HEK293 (cell line): ENCODE data around the gene SOX30.

Experiments used
- CTCF ChIA-PET: fragments of 350-600 bp; formaldehyde crosslinking; extraction: SDS; loops from one replicate; lab custom pipeline; 2021; ENCODE audit warnings: antibody characterized with exemption; lab: Yijun Ruan, JAX
- POLR2A ChIA-PET: fragments of 300-600 bp; formaldehyde crosslinking; extraction: SDS; loops from one replicate; lab custom pipeline; 2020; ENCODE audit warnings: antibody characterized with exemption, inconsistent platforms; lab: Yijun Ruan, JAX
- H3K27ac ChIP-seq: fragments of 200-500 bp; sonication (Bioruptor generic); 2 replicates; pipeline ENCODE4 v1.5.1; 2014; ENCODE audit warnings: low read depth, low read length, control low read depth, inconsistent platforms; ENCODE audit errors: extremely low read depth
- H3K36me3 ChIP-seq, 2 experiments: fragments of 200-500 bp in 1 of 2; sonication (Bioruptor generic) in 1 of 2; 1 replicate in 1 of 2; 2 replicates in 1 of 2; pipeline ENCODE4 v1.5.1; 2014 to 2017; ENCODE audit warnings: inconsistent platforms in 2 of 2, low read length in 2 of 2; ENCODE audit not compliant: control insufficient read depth in 2 of 2, insufficient read depth in 1 of 2
- H3K4me1 ChIP-seq: fragments of 200-500 bp; sonication (Bioruptor generic); 2 replicates; pipeline ENCODE4 v1.5.1; 2014; ENCODE audit warnings: mild to moderate bottlenecking, low read length, inconsistent platforms; ENCODE audit not compliant: control insufficient read depth, insufficient read depth
- H3K4me3 ChIP-seq: 2 replicates; pipeline ENCODE4 v1.5.1; 2011; ENCODE audit warnings: low read depth, mild to moderate bottlenecking, control low read depth, low read length, moderate library complexity
- H3K9me3 ChIP-seq: fragments of 200-500 bp; sonication (Bioruptor generic); 2 replicates; pipeline ENCODE4 v1.5.1; 2014; ENCODE audit warnings: low read depth, low read length, inconsistent platforms; ENCODE audit not compliant: control insufficient read depth, insufficient read depth
- BCL6B ChIP-seq: fragments of 450-650 bp; formaldehyde crosslinking; IDR thresholded peaks from 2 replicates; pipeline ENCODE4 v1.5.1; 2017; ENCODE audit warnings: missing biosample characterization, missing genetic modification characterization
- FEZF1 ChIP-seq: fragments of 450-650 bp; formaldehyde crosslinking; IDR thresholded peaks from 2 replicates; pipeline ENCODE4 v1.5.1; 2016; ENCODE audit warnings: missing biosample characterization, missing genetic modification characterization
- GLIS1 ChIP-seq: fragments of 450-650 bp; formaldehyde crosslinking; IDR thresholded peaks from 2 replicates; pipeline ENCODE4 v1.5.1; 2016; ENCODE audit warnings: missing biosample characterization, missing genetic modification characterization
- IKZF3 ChIP-seq: fragments of 450-650 bp; IDR thresholded peaks from 2 replicates; pipeline ENCODE4 v1.5.0; 2018; ENCODE audit warnings: missing biosample characterization, mild to moderate bottlenecking, missing genetic modification characterization, moderate library complexity
- KLF10 ChIP-seq: fragments of 450-650 bp; IDR thresholded peaks from 2 replicates; pipeline ENCODE4 v1.5.1; 2018; ENCODE audit warnings: missing biosample characterization, mild to moderate bottlenecking, missing genetic modification characterization
- MEIS1 ChIP-seq: sonication (generic); formaldehyde crosslinking; IDR thresholded peaks from 2 replicates; pipeline ENCODE4 v1.8.1; 2022; ENCODE audit warnings: missing genetic modification reagents, mild to moderate bottlenecking, borderline replicate concordance
- MYNN ChIP-seq: fragments of 450-650 bp; formaldehyde crosslinking; IDR thresholded peaks from 2 replicates; pipeline ENCODE4 v1.5.1; 2016; ENCODE audit warnings: missing biosample characterization, missing genetic modification characterization, borderline replicate concordance
- OVOL3 ChIP-seq: fragments of 450-650 bp; formaldehyde crosslinking; IDR thresholded peaks from 2 replicates; pipeline ENCODE4 v1.5.1; 2016; ENCODE audit warnings: missing biosample characterization, missing genetic modification characterization
- PRDM1 ChIP-seq: fragments of 450-650 bp; formaldehyde crosslinking; IDR thresholded peaks from 2 replicates; pipeline ENCODE4; 2016; ENCODE audit warnings: missing biosample characterization, missing genetic modification characterization
- YY2 ChIP-seq: fragments of 450-650 bp; formaldehyde crosslinking; IDR thresholded peaks from 2 replicates; pipeline ENCODE4 v1.5.1; 2016; ENCODE audit warnings: missing biosample characterization, missing genetic modification characterization
- ZBTB44 ChIP-seq: fragments of 450-650 bp; IDR thresholded peaks from 2 replicates; pipeline ENCODE4 v1.5.1; 2018; ENCODE audit warnings: missing biosample characterization, mild to moderate bottlenecking, missing genetic modification characterization
- ZBTB6 ChIP-seq: fragments of 450-650 bp; formaldehyde crosslinking; IDR thresholded peaks from 2 replicates; pipeline ENCODE4 v1.5.1; 2017; ENCODE audit warnings: missing biosample characterization, missing genetic modification characterization
- ZIC2 ChIP-seq: fragments of 450-650 bp; formaldehyde crosslinking; IDR thresholded peaks from 2 replicates; pipeline ENCODE4 v1.5.1; 2016; ENCODE audit warnings: missing biosample characterization, missing genetic modification characterization
- ZNF2 ChIP-seq: fragments of 450-650 bp; formaldehyde crosslinking; IDR thresholded peaks from 2 replicates; pipeline ENCODE4 v1.5.1; 2016; ENCODE audit warnings: missing biosample characterization, missing genetic modification characterization
- ZNF26 ChIP-seq: fragments of 450-650 bp; formaldehyde crosslinking; IDR thresholded peaks from 2 replicates; pipeline ENCODE4 v1.5.1; 2016; ENCODE audit warnings: missing biosample characterization, missing genetic modification characterization
- ZNF366 ChIP-seq: fragments of 450-650 bp; formaldehyde crosslinking; conservative IDR thresholded peaks from 2 replicates; pipeline ENCODE4 v1.5.1; 2016; ENCODE audit warnings: missing biosample characterization, missing genetic modification characterization
- ZNF521 ChIP-seq: fragments of 450-650 bp; formaldehyde crosslinking; IDR thresholded peaks from 2 replicates; pipeline ENCODE4 v1.5.1; 2017; ENCODE audit warnings: missing biosample characterization, mild to moderate bottlenecking, missing genetic modification characterization
- ZNF560 ChIP-seq: fragments of 450-650 bp; formaldehyde crosslinking; IDR thresholded peaks from 2 replicates; pipeline ENCODE4 v1.5.1; 2017; ENCODE audit warnings: missing biosample characterization, missing genetic modification characterization, borderline replicate concordance
- ZNF580 ChIP-seq: fragments of 450-650 bp; formaldehyde crosslinking; IDR thresholded peaks from 2 replicates; pipeline ENCODE4 v1.5.1; 2016; ENCODE audit warnings: missing biosample characterization, missing genetic modification characterization
- ZNF624 ChIP-seq: fragments of 450-650 bp; formaldehyde crosslinking; IDR thresholded peaks from 2 replicates; pipeline ENCODE4 v1.5.1; 2017; ENCODE audit warnings: missing biosample characterization, missing genetic modification characterization
- ZNF626 ChIP-seq: fragments of 450-650 bp; sonication (Bioruptor Pico); formaldehyde crosslinking; IDR thresholded peaks from 2 replicates; pipeline ENCODE4 v1.5.1; 2018; ENCODE audit warnings: missing biosample characterization, missing genetic modification characterization, inconsistent platforms
- ZNF747 ChIP-seq: fragments of 450-650 bp; formaldehyde crosslinking; IDR thresholded peaks from 2 replicates; pipeline ENCODE4 v1.5.1; 2016; ENCODE audit warnings: missing biosample characterization, missing genetic modification characterization
- ZNF777 ChIP-seq: fragments of 450-650 bp; formaldehyde crosslinking; IDR thresholded peaks from 2 replicates; pipeline ENCODE4 v1.5.1; 2017; ENCODE audit warnings: missing biosample characterization, missing genetic modification characterization, borderline replicate concordance
- ZNF837 ChIP-seq: fragments of 450-650 bp; formaldehyde crosslinking; IDR thresholded peaks from 2 replicates; pipeline ENCODE4 v1.5.1; 2016; ENCODE audit warnings: missing biosample characterization, missing genetic modification characterization
- ZSCAN30 ChIP-seq: fragments of 450-650 bp; IDR thresholded peaks from 2 replicates; pipeline ENCODE4 v1.5.1; 2018; ENCODE audit warnings: missing biosample characterization, mild to moderate bottlenecking, missing genetic modification characterization, moderate library complexity

Gene SOX30

GRCh38 chr5:157606046-157606445, 46.2 kb downstream of the SOX30 start (continued):
- TF ChIP-seq ZNF747 (no peak), MYNN (no peak), BCL6B (tag by site-specific recombination) (no peak), ZIC2 (tag by site-specific recombination) (no peak), ZBTB44 (tag by site-specific recombination) (no peak), IKZF3 (no peak), YY2 (tag by site-specific recombination) (no peak)

GRCh38 chr5:157603333-157604190, 48.7 kb downstream of the SOX30 start:
- POLR2A ChIA-PET, result no interaction called here

More at GRCh38 chr5:157603333-157604190, 48.7 kb downstream of the SOX30 start:
- Histone ChIP-seq H3K4me1 (no peaks in the 10 kb centered on the region), H3K9me3 (no peaks in the 10 kb centered on the region), H3K27ac (no peak overlapping the region), H3K36me3 (no peaks in the 10 kb centered on the region), H3K4me3 (no peak overlapping the region)
- CTCF ChIA-PET, result no interaction called here
- no peak for TF ChIP-seq ZBTB6 (tag by site-specific recombination)
- TF ChIP-seq ZNF2 (tag by site-specific recombination), result no peak
- TF ChIP-seq ZNF837 (tag by site-specific recombination), result no peak
- no peak for TF ChIP-seq ZNF580
- no peak for TF ChIP-seq FEZF1 (tag by site-specific recombination)
- no peak for TF ChIP-seq ZNF777
- no peak for TF ChIP-seq ZNF626 (tag by site-specific recombination)
- no peak for TF ChIP-seq ZNF366
- TF ChIP-seq ZNF521 (tag by site-specific recombination), result no peak
- no peak for TF ChIP-seq GLIS1 (tag by site-specific recombination)
- TF ChIP-seq ZSCAN30 (tag by site-specific recombination), result no peak
- no peak for TF ChIP-seq PRDM1 (tag by site-specific recombination)
- no peak for TF ChIP-seq IKZF3
- TF ChIP-seq ZNF26, result no peak
- TF ChIP-seq MEIS1 (CRISPR knock-in tag), result no peak
- no peak for TF ChIP-seq ZNF560
- no peak for TF ChIP-seq KLF10 (tag by site-specific recombination)
- TF ChIP-seq OVOL3 (tag by site-specific recombination), result no peak
- TF ChIP-seq ZNF624 (tag by site-specific recombination), result no peak
